Keratinocyte (primary cell): ENCODE measurements around the gene VAV2. TPM values are rescaled to one million over a fixed set of nuclear protein-coding genes. Genes with fewer than 3 reads are reported as not detected.

ENCODE experiments used
- DNase-seq: peaks from one replicate; pipeline ENCODE4 v3.0.0-alpha.2; 2011; ENCODE audit warnings: low read depth, missing footprints, low spot score
- FAIRE-seq: peaks from 2 replicates; lab custom pipeline; 2011; peaks lifted over from hg19 to GRCh38; lab: Jason Lieb, UNC
- H2AFZ ChIP-seq: 2 replicates; pipeline ENCODE4 v1.6.0; 2012; ENCODE audit warnings: low read length, control low read depth, inconsistent platforms; ENCODE audit not compliant: control insufficient read depth
- H3K27ac ChIP-seq: 2 replicates; pipeline ENCODE4 v1.5.1; 2011; ENCODE audit warnings: low read length; ENCODE audit not compliant: control insufficient read depth, insufficient read depth
- H3K27me3 ChIP-seq: 3 replicates; pipeline ENCODE4 v1.6.0; 2011; ENCODE audit warnings: low read length; ENCODE audit not compliant: control insufficient read depth, insufficient read depth; ENCODE audit errors: extremely low read depth
- H3K36me3 ChIP-seq, 2 experiments: 2 replicates in 1 of 2; 3 replicates in 1 of 2; pipeline ENCODE4 v1.5.1; 2011; ENCODE audit warnings: low read length in 2 of 2, mild to moderate bottlenecking in 1 of 2; ENCODE audit not compliant: control insufficient read depth in 2 of 2, insufficient read depth in 2 of 2; ENCODE audit errors: extremely low read depth in 1 of 2
- H3K4me1 ChIP-seq: 3 replicates; pipeline ENCODE4 v1.5.1; 2011; ENCODE audit warnings: low read length; ENCODE audit not compliant: control insufficient read depth, insufficient read depth; ENCODE audit errors: extremely low read depth
- H3K4me2 ChIP-seq: 3 replicates; pipeline ENCODE4 v1.6.0; 2011; ENCODE audit warnings: low read depth, low read length; ENCODE audit not compliant: control insufficient read depth, insufficient read depth; ENCODE audit errors: extremely low read depth
- H3K4me3 ChIP-seq, 3 experiments: fragments of 200-600 bp in 1 of 3; sonication (generic) in 1 of 3; 2 replicates in 2 of 3; 3 replicates in 1 of 3; pipeline ENCODE4 v1.5.1; 2011 to 2016; ENCODE audit warnings: low read length in 3 of 3, mild to moderate bottlenecking in 3 of 3, control low read depth in 2 of 3, inconsistent platforms in 1 of 3, low read depth in 1 of 3, mixed read lengths in 1 of 3, mixed run types in 1 of 3, moderate library complexity in 1 of 3; ENCODE audit not compliant: control insufficient read depth in 2 of 3, insufficient read depth in 2 of 3; ENCODE audit errors: extremely low read depth in 1 of 3
- H3K79me2 ChIP-seq: 2 replicates; pipeline ENCODE4 v1.6.0; 2012; ENCODE audit warnings: low read length; ENCODE audit not compliant: control insufficient read depth, insufficient read depth
- H3K9ac ChIP-seq: 3 replicates; pipeline ENCODE4 v1.6.0; 2011; ENCODE audit warnings: low read length; ENCODE audit not compliant: control insufficient read depth, insufficient read depth; ENCODE audit errors: extremely low read depth
- H3K9me1 ChIP-seq: 3 replicates; pipeline ENCODE4 v1.6.0; 2011; ENCODE audit warnings: low read length; ENCODE audit not compliant: control insufficient read depth, insufficient read depth; ENCODE audit errors: extremely low read depth
- H3K9me3 ChIP-seq: 2 replicates; pipeline ENCODE4 v1.5.1; 2012; ENCODE audit warnings: low read depth, low read length; ENCODE audit not compliant: control insufficient read depth
- H4K20me1 ChIP-seq: 3 replicates; pipeline ENCODE4 v1.6.0; 2011; ENCODE audit warnings: low read length; ENCODE audit not compliant: control insufficient read depth, insufficient read depth; ENCODE audit errors: extremely low read depth
- CTCF ChIP-seq, 3 experiments: IDR thresholded peaks in 1 of 3; conservative IDR thresholded peaks in 1 of 3; optimal IDR thresholded peaks in 1 of 3; 2 replicates in 2 of 3; 3 replicates in 1 of 3; pipeline versions ENCODE3 to v1.5.1; 2011; ENCODE audit warnings: low read length in 3 of 3, mild to moderate bottlenecking in 3 of 3, moderate library complexity in 2 of 3, control low read depth in 1 of 3, inconsistent platforms in 1 of 3; ENCODE audit not compliant: insufficient read depth in 2 of 3; ENCODE audit errors: extremely low read depth in 1 of 3
- EZH2 ChIP-seq: IDR thresholded peaks from one replicate; pipeline ENCODE4 v1.6.1; 2012; ENCODE audit warnings: inconsistent platforms, mild to moderate bottlenecking, low read length, moderate library complexity
- dilution Hi-C: fragments of 300-500 bp; cut with MboI; formaldehyde crosslinking; loops from one replicate; pipeline ENCODE4 v1.7.0; 2020; ENCODE audit warnings: low sequenced_read_pairs; ENCODE audit not compliant: extremely low pct_ligation_motif_present
- polyA plus RNA-seq, 5 experiments: library from polyadenylated mRNA; depleted of rRNA in 3 of 5; stranded (reverse) in 3 of 5; stranded (forward) in 1 of 5; unstranded in 1 of 5; fragments of >200 nt; gene quantifications; 1 replicate in 1 of 5; 2 replicates in 3 of 5; 3 replicates in 1 of 5; pipeline versions ENCODE4 v1.2.1 to v1.2.3, GENCODE V29; 2011 to 2012; ENCODE audit warnings: missing spikeins in 2 of 5, low read depth in 1 of 5, low replicate concordance in 1 of 5

Gene VAV2
- polyA plus RNA-seq, 1 donor (not counting 4 experiments of a cell fraction or from before 2014, with no cell fraction given) = 16.4 TPM

DNA sequence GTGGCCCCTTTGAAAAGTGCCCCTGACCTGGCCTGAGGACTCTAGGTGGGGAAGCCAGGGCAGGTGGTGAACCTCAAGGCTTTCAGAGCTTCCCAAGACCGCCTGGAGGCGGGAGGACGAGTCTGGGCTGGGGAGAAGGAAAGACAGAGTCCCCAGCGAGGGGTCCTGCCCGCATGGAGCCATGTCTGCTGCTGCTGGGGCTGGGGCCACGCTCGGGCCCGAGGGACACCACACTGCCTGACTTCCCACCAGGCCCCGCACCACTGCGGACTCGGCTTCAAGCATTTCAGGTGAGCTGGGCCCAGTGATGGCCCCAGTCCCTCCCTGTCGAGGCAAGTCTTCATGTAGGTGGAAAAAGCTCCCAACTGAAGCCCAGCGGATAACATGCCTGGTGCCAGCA, 191.9 kb downstream of the VAV2 start:
- no peaks in the 10 kb centered on the region for H3K9me3 ChIP-seq

DNA sequence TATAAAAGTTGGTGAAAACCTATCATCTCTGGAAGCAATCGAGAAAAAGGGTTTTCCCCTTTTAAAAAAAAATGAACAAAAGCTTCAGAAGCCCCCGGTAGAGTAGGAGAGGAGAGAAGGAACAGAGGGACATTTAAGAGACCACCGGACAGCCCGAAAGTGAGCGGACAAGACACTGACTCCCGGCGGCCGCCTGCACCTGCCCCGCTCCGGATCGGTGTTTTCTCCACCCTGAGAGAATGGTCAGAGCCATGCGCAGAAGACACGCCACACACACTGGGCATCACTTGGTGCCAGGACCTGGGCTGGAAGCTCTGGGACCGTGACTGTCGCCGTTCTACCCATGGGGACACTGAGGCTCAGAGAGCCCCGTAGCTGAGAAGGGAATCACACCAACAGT, 192.4 kb downstream of the VAV2 start:
- H2AFZ ChIP-seq = no peak overlapping the region
- H3K27me3 ChIP-seq = no peaks in the 10 kb centered on the region
- peaks cover 4% of the 10 kb centered on the region for H3K4me1 ChIP-seq
- no peak overlapping the region for H3K27ac ChIP-seq
- no peak overlapping the region for H3K9ac ChIP-seq
- DNase-seq (no peak), FAIRE-seq (no peak)
- H3K4me2 ChIP-seq = no peak overlapping the region
- H4K20me1 ChIP-seq = peaks cover 3% of the 10 kb centered on the region
- no peaks in the 10 kb centered on the region for H3K79me2 ChIP-seq
- no peak overlapping the region for H3K4me3 ChIP-seq
- TF ChIP-seq CTCF (optimal IDR thresholded peaks at IDR 0.05 in 1 of 3, IDR thresholded peaks at IDR 0.05 in 1 of 3, conservative IDR thresholded peaks at IDR 0.05 in 1 of 3; ENCODE audit: extremely low read depth in 1 of 3, insufficient read depth in 2 of 3, low read length in 3 of 3) = no peak
- TF ChIP-seq EZH2 = no peak
- no peaks in the 10 kb centered on the region for H3K9me3 ChIP-seq
- dilution Hi-C loops = no loop called here
- H3K36me3 ChIP-seq = peaks cover 22 to 25% of the 10 kb centered on the region in 2 experiments
- H3K9me1 ChIP-seq = no peaks in the 10 kb centered on the region

More for the DNA sequence above, 191.9 kb downstream of the VAV2 start:
- Histone ChIP-seq H4K20me1 (peaks cover 6% of the 10 kb centered on the region), H3K4me3 (no peak overlapping the region), H3K27ac (no peak overlapping the region), H3K36me3 (peaks cover 19 to 23% of the 10 kb centered on the region in 2 experiments), H3K79me2 (no peaks in the 10 kb centered on the region), H3K9ac (no peak overlapping the region), H2AFZ (no peak overlapping the region), H3K27me3 (no peaks in the 10 kb centered on the region), H3K9me1 (no peaks in the 10 kb centered on the region), H3K4me2 (no peak overlapping the region), H3K4me1 (peaks cover 4% of the 10 kb centered on the region)
- TF ChIP-seq CTCF (optimal IDR thresholded peaks at IDR 0.05 in 1 of 3, IDR thresholded peaks at IDR 0.05 in 1 of 3, conservative IDR thresholded peaks at IDR 0.05 in 1 of 3; ENCODE audit: extremely low read depth in 1 of 3, insufficient read depth in 2 of 3, low read length in 3 of 3) = no peak
- dilution Hi-C loops = no loop called here
- DNase-seq (no peak), FAIRE-seq (no peak)
